Measurements from ENCODE around the gene TGFBRAP1.

TGFBRAP1 gene

GRCh38 chr2:105309147-105309545, 20.4 kb downstream of the TGFBRAP1 start:
- in situ Hi-C loops (cut with HindIII; ENCODE audit: low pct_ligation_motif_present, low sequenced_read_pairs) = no loop called here
- H3K4me3 ChIP-seq (ENCODE audit: low read depth, low read length) = no peak overlapping the region
- TF ChIP-seq CTCF (IDR thresholded peaks at IDR 0.05; ENCODE audit: low read depth, low read length, missing control alignments) = no peak
- H3K27ac ChIP-seq = no peak overlapping the region
- DNase-seq = no peak
- peaks cover 10% of the 10 kb centered on the region for H3K36me3 ChIP-seq (replicated peaks)
- H3K27me3 ChIP-seq (replicated peaks) = no peaks in the 10 kb centered on the region

- in situ Hi-C loops (cut with HindIII; ENCODE audit: low pct_ligation_motif_present, low sequenced_read_pairs) = no loop called here
- Histone ChIP-seq H3K27me3 (replicated peaks) (no peaks in the 10 kb centered on the region), H3K27ac (no peak overlapping the region), H3K36me3 (replicated peaks) (peaks cover 10% of the 10 kb centered on the region), H3K4me3 (ENCODE audit: low read depth, low read length) (no peak overlapping the region)
- no peak for TF ChIP-seq CTCF (IDR thresholded peaks at IDR 0.05; ENCODE audit: low read depth, low read length, missing control alignments)
- DNase-seq = no peak
These were observed 21.0 kb downstream of the TGFBRAP1 start for GRCh38 chr2:105308382-105309146.

GRCh38 chr2:105307962-105308361, 21.6 kb downstream of the TGFBRAP1 start:
- no peak for DNase-seq
- peaks cover 10% of the 10 kb centered on the region for H3K36me3 ChIP-seq (replicated peaks)
- H3K27ac ChIP-seq = no peak overlapping the region
- no peak overlapping the region for H3K4me3 ChIP-seq (ENCODE audit: low read depth, low read length)
- in situ Hi-C loops (cut with HindIII; ENCODE audit: low pct_ligation_motif_present, low sequenced_read_pairs) = no loop called here
- TF ChIP-seq CTCF (IDR thresholded peaks at IDR 0.05; ENCODE audit: low read depth, low read length, missing control alignments) = no peak
- H3K27me3 ChIP-seq (replicated peaks) = no peaks in the 10 kb centered on the region

- no peak overlapping the region for H3K27ac ChIP-seq
- TF ChIP-seq CTCF (IDR thresholded peaks at IDR 0.05; ENCODE audit: low read depth, low read length, missing control alignments) = no peak
- H3K36me3 ChIP-seq (replicated peaks) = peaks cover 10% of the 10 kb centered on the region
- no peak for DNase-seq
- in situ Hi-C loops (cut with HindIII; ENCODE audit: low pct_ligation_motif_present, low sequenced_read_pairs) = no loop called here
- H3K27me3 ChIP-seq (replicated peaks) = no peaks in the 10 kb centered on the region
- no peak overlapping the region for H3K4me3 ChIP-seq (ENCODE audit: low read depth, low read length)
These were observed 22.0 kb downstream of the TGFBRAP1 start for GRCh38 chr2:105307550-105307949.

- TF ChIP-seq CTCF (IDR thresholded peaks at IDR 0.05; ENCODE audit: low read depth, low read length, missing control alignments) = no peak
- H3K27ac ChIP-seq = no peak overlapping the region
- in situ Hi-C loops (cut with HindIII; ENCODE audit: low pct_ligation_motif_present, low sequenced_read_pairs) = no loop called here
- no peaks in the 10 kb centered on the region for H3K27me3 ChIP-seq (replicated peaks)
- no peak for DNase-seq
- peaks cover 10% of the 10 kb centered on the region for H3K36me3 ChIP-seq (replicated peaks)
- no peak overlapping the region for H3K4me3 ChIP-seq (ENCODE audit: low read depth, low read length)
These were observed 22.4 kb downstream of the TGFBRAP1 start for GRCh38 chr2:105307146-105307545.

- DNase-seq = no peak
- no peak for TF ChIP-seq CTCF (IDR thresholded peaks at IDR 0.05; ENCODE audit: low read depth, low read length, missing control alignments)
- H3K27ac ChIP-seq = no peak overlapping the region
- no peaks in the 10 kb centered on the region for H3K36me3 ChIP-seq (replicated peaks)
- H3K27me3 ChIP-seq (replicated peaks) = no peaks in the 10 kb centered on the region
- H3K4me3 ChIP-seq (ENCODE audit: low read depth, low read length) = no peak overlapping the region
- in situ Hi-C loops (cut with HindIII; ENCODE audit: low pct_ligation_motif_present, low sequenced_read_pairs) = no loop called here
These were observed 27.9 kb downstream of the TGFBRAP1 start for GRCh38 chr2:105301646-105302045.

All from brain microvascular endothelial cell (primary cell).